ENCODE measurements around the gene RETREG2. TPM values are rescaled to one million over a fixed set of nuclear protein-coding genes. Genes with fewer than 3 reads are reported as not detected.
A peak's percentile ranks its signal among the peaks of the same experiment; 100 is the strongest.

RETREG2 gene
- total RNA-seq, 2 experiments from 2014 or later = 104 to 111 TPM

DNA sequence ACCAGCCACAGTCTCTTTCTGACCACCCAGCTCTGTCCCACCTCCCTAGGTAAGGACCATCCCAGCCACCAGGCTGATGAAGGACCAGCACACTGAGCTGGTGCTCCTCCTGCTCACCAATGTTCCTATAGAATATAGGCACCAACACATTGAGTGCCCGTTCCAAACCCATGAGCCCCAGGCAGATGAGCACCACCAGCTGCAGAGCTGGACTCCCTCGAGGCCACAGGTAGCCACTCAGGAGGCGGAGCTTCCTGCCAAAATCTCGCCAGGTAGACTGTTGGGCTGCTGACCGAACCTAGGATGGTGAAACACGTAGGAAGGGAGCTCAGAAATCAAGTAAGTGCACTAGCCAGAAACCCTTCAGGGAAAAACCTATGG lies 38.5 kb downstream of the RETREG2 start:
- Mint-ChIP-seq H3K9me3 (ENCODE audit: insufficient read depth) (no peaks in the 10 kb centered on the region), H3K4me1 (ENCODE audit: low read depth) (peaks cover 33% of the 10 kb centered on the region), H3K36me3 (ENCODE audit: low read depth) (peaks cover 38% of the 10 kb centered on the region), H3K4me3 (no peak overlapping the region), H3K27me3 (ENCODE audit: low read depth) (no peaks in the 10 kb centered on the region), H3K27ac (peak overlapping the region; percentile 36)
- CTCF ChIA-PET = interaction anchor here (0.8 to 5.9 kb wide), 7 partner anchors 10 to 79 kb away, joined by 3 to 25 read pairs (median 7); partner anchors contain the start of genes ATG9A, NHEJ1 and ZFAND2B
- no peak for DNase-seq
- no peak for ATAC-seq
- POLR2A ChIA-PET = interaction anchor here (0.9 to 1.8 kb wide), 5 partner anchors 10 to 40 kb away, joined by 3 to 5 read pairs (median 3); partner anchors contain the start of genes ATG9A, CNPPD1 and TUBA4A

DNA sequence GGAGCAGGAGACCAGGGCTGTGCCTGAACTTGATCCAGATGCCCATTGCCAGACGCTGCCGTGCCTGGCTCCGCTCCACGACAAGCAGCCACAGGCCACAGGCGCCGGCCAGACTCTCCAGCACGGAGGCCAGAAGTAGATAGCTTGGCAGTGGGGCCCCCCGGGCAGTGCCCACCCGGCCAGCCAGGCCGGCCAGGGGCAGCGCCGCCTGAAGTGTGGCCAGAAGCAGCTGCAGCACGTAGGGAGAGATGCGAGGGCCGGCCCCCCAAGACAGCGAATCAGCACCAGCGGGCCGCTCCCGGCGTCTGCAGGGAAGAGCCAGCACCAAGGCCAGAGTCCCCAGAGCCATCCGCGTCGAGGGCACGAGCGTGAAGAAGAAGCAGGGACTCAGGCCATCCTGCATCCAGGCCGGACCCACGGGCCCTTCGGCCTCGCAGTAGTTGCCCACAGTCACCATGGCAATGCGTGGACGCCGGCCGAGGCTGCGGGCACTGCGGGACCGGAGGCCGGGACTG lies 40.2 kb downstream of the RETREG2 start:
- Mint-ChIP-seq H3K4me3 (peak overlapping the region; percentile 77), H3K4me1 (ENCODE audit: low read depth) (peaks cover 27% of the 10 kb centered on the region), H3K9me3 (ENCODE audit: insufficient read depth) (no peaks in the 10 kb centered on the region), H3K36me3 (ENCODE audit: low read depth) (peaks cover 41% of the 10 kb centered on the region), H3K27me3 (ENCODE audit: low read depth) (no peaks in the 10 kb centered on the region), H3K27ac (peak overlapping the region; percentile 75)
- POLR2A ChIA-PET = interaction anchor here (0.9 to 2.5 kb wide), 9 partner anchors 9 to 42 kb away, joined by 3 to 16 read pairs (median 5); partner anchors contain the start of genes ANKZF1, ATG9A, CNPPD1 and TUBA4A
- peak; percentile 61 for ATAC-seq
- CTCF ChIA-PET = interaction anchor here (1.5 to 5.9 kb wide), 7 partner anchors 9 to 77 kb away, joined by 3 to 25 read pairs (median 10); partner anchors contain the start of genes ATG9A, GLB1L, NHEJ1 and STK16
- peak; percentile 50 for DNase-seq

DNA sequence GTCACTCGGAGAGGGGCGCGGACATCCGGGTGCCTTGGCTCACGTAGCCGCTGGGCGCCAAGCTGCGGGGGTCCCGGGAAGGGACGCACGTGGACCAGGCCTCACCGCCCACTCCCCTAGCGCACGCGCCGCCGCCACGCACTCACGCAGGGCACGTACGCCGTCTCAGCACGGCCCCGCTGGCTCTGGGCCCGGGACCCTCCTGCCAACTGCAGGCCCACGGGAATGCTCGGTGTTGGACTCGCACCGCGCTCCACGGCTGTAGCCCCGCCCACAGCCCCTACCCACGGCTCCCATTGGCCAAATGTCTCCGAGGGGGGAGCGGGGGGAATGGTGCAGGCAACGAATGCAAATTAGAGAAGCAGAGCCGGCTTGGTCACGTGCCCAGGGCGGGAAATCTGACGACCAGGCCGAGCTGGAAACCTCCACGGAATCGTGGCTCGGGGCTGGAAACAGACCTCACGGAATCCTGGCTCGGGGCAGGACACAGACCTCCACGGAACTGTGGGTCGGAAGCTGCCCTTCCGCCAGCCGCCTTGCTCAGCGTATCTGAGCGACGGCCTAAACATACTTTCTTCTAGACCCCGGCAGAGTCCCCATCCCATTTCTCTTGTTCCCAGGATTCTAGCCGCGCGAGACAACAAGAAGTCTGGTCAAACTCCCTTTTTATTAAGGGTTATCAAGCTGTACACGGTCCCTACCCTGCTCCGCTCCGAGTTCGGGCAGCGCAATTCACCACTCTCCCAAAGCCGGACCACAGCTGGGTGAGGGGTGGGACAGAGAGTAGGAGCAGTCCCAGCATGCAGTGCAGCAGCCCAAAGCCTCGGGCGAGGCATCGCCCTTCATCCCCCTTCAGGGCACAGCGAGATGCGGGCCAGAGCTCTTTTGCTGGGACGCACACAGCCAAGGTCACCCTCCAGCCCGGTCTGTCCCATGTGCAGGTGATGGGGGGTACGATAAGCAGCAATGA lies 40.9 kb downstream of the RETREG2 start, which contains the start of gene ABCB6:
Gene ABCB6, minus strand, starts transcription at position 227 of the 970 bp plus-strand sequence. CDS start 285 bp downstream, outside the sequence.
- Mint-ChIP-seq H3K36me3 (ENCODE audit: low read depth) (peaks cover 45% of the 10 kb centered on the region), H3K9me3 (ENCODE audit: insufficient read depth) (no peaks in the 10 kb centered on the region), H3K4me1 (ENCODE audit: low read depth) (peaks cover 26% of the 10 kb centered on the region), H3K27me3 (ENCODE audit: low read depth) (no peaks in the 10 kb centered on the region), H3K4me3 (peak within 1 kb of the TSS; percentile 77), H3K27ac (peak within 1 kb of the TSS; percentile 75)
- ATAC-seq = peak; percentile 77
- peak; percentile 87 for DNase-seq
- CTCF ChIA-PET = interaction anchor here (0.7 to 5.9 kb wide), 10 partner anchors 9 to 76 kb away, joined by 3 to 25 read pairs (median 6); partner anchors contain the start of genes ATG9A, GLB1L, NHEJ1 and STK16
- POLR2A ChIA-PET = interaction anchor here (0.8 to 2.5 kb wide), 12 partner anchors 9 to 60 kb away, joined by 3 to 16 read pairs (median 4); partner anchors contain the start of genes ANKZF1, ATG9A, CNPPD1 and DNAJB2

DNA sequence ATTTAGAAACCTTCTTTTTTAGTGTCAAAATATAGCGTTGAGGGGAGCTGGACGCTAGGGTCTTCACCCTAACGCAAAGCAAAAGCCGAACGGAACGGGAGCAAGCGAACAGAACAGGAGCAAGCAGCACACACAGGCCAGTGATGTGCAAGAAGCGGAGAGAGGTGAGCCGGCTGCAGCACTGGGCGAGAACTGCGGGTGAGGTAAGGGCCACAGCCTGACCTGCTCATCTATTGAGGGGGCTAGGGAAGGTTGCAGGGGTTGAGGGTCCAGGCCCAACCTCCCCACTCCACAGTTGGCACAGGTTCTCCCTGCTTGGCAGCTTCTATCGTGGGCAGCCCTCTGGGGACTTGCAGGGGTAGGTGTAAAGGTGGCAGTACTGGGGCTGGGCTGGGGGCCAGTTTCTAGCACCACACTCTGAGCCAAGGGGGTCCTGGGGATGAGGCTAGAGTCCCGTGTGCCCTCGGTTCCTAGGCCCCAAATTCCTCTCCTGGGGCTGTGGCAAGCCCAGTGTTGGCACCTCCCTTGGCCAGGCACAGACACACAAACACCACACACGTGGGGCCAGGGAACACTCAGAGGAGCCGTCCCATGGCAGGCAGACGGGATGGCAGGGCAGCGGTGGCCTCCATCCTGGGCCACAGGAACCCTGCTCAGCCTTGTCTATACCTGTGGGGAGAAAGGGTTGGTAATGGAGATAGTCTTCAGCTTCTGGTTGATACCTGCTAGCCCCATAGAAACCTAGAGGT lies 41.9 kb downstream of the RETREG2 start:
- POLR2A ChIA-PET = interaction anchor here (0.8 to 2.5 kb wide), 5 partner anchors 8 to 59 kb away, joined by 3 to 9 read pairs (median 4); partner anchors contain the start of genes DNAJB2 and ZFAND2B
- peaks cover 51% of the 10 kb centered on the region for H3K36me3 Mint-ChIP-seq (ENCODE audit: low read depth)
- CTCF ChIA-PET = interaction anchor here (0.7 to 5.9 kb wide), 7 partner anchors 9 to 75 kb away, joined by 3 to 25 read pairs (median 4); partner anchors contain the start of genes NHEJ1 and TUBA4A

DNA sequence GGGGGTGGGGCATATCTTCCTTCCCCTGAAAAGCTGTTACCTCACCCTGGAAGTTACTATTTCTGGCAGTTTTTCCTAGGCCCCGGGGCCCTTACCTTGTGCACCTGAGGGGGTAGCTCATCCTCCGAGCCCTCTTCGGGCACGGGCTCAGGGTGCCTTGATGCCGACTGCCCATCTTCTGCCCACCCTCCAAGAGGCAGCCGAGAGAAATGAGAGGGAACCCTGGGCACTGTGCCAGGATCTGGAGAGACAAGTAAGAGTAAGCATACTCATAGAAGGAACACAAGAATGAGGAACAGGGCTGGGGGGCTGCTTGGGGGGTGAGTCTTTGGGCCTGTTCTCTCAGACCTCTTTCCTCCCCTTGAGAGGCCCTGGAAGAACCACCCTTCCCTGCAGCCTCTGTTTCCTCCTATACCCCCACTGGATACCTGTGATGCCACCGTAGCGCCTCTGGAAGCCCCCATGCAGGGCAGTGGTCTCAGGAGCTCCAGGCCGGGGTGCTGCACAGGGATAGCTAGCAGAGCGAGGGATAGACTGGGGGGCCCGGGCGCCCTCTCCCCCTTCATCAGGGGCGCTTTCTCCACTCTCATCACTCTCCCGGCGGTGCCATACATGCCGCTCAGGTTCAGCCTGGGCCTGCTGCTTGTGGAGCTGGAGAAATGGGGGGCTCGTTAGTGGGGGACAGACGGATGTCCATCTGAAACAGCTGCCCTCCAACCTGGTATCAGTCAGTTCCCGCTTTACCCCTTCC lies 42.8 kb downstream of the RETREG2 start:
- peaks cover 32% of the 10 kb centered on the region for H3K4me1 Mint-ChIP-seq (ENCODE audit: low read depth)
- CTCF ChIA-PET = interaction anchor here (0.7 to 2.5 kb wide), 2 partner anchors 11 to 74 kb away, joined by 3 to 11 read pairs; no protein-coding TSS in a partner anchor
- H3K27me3 Mint-ChIP-seq (ENCODE audit: low read depth) = no peaks in the 10 kb centered on the region
- no peak for ATAC-seq
- H3K9me3 Mint-ChIP-seq (ENCODE audit: insufficient read depth) = no peaks in the 10 kb centered on the region
- POLR2A ChIA-PET = interaction anchor here (0.7 to 1.2 kb wide), 2 partner anchors 25 to 33 kb away, joined by 3 to 4 read pairs; partner anchors contain the start of gene TUBA4A
- peaks cover 57% of the 10 kb centered on the region for H3K36me3 Mint-ChIP-seq (ENCODE audit: low read depth)
- DNase-seq = no peak
- H3K4me3 Mint-ChIP-seq = no peak overlapping the region
- H3K27ac Mint-ChIP-seq = no peak overlapping the region

More for the DNA sequence above, 41.9 kb downstream of the RETREG2 start:
- Mint-ChIP-seq H3K4me3 (no peak overlapping the region), H3K27me3 (ENCODE audit: low read depth) (no peaks in the 10 kb centered on the region), H3K4me1 (ENCODE audit: low read depth) (peaks cover 25% of the 10 kb centered on the region), H3K27ac (no peak overlapping the region), H3K9me3 (ENCODE audit: insufficient read depth) (no peaks in the 10 kb centered on the region)
- ATAC-seq (no peak), DNase-seq (no peak)

DNA sequence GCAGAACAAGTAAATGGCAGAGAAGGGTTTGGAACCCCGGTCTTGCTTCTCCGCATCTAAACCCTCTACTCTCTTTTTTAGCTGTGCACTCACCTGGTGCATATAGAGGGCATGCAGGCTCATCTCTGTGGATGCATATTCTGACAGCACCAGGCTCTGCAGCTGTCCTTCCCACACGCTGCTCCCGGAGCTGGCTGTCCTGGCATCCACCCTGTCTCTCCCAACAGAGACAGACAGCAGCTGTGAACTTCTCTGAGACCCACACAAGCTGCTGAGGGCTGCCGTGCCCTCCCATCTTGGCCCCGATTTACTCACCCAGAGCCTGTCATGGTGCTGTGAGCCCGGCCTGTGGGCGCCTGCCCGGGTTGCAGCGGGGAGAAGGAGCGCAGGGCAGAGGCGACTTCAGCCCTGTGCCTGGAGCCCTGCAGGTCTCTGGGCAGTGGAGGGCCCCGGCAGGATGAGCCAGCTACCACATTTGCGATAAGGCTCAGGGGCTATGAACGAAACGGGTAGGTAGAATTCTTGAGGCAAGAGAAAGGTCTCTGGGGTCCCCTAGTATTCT lies 44.0 kb downstream of the RETREG2 start:
- Mint-ChIP-seq H3K4me1 (ENCODE audit: low read depth) (peaks cover 33% of the 10 kb centered on the region), H3K9me3 (ENCODE audit: insufficient read depth) (no peaks in the 10 kb centered on the region), H3K36me3 (ENCODE audit: low read depth) (peaks cover 58% of the 10 kb centered on the region), H3K27ac (no peak overlapping the region), H3K4me3 (no peak overlapping the region), H3K27me3 (ENCODE audit: low read depth) (no peaks in the 10 kb centered on the region)
- CTCF ChIA-PET = no interaction called here
- no peak for ATAC-seq
- DNase-seq = no peak
- POLR2A ChIA-PET = no interaction called here

DNA sequence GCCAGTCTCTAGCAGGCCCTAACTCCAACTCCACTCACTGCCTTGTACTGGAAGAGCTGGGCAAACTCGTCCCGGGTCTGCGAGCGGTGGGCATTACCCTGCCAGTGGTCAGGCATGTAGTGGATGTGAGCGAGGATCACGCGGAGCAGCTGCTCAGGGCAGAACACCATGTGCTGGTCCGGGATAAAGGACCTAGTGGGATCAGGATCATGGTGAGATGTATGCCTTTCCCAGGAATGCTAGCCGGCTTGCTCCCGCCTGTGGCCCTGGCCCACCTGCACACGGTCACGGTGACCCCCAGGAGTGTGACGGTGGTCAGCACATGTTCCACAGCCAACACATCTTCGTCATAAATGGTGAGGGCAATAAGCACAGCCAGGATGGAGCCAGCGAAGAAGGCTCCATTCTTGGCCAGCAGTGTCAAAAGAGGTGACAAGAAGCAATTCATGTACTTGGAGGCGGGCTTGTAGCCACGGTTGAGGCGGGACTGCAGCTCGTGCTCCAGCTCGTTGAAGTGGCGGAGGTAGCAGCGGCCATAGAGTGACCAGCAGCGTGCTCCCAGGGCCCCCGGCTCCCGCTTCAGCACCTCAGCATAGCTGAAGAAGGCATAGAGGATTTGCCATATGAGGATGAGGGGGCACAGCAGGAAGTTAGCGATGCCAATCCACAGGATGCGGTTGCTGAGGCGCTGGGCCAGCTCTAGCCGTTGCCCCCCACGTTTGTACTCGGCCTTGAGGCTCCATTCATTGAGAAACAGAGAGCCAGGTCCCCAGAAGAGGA lies 45.9 kb downstream of the RETREG2 start:
- POLR2A ChIA-PET = interaction anchor here (0.6 to 1.1 kb wide), 2 partner anchors 30 kb away, joined by 3 to 5 read pairs; partner anchors contain the start of gene TUBA4A
- Mint-ChIP-seq H3K4me3 (no peak overlapping the region), H3K36me3 (ENCODE audit: low read depth) (peaks cover 70% of the 10 kb centered on the region), H3K4me1 (ENCODE audit: low read depth) (peaks cover 38% of the 10 kb centered on the region), H3K27ac (no peak overlapping the region), H3K27me3 (ENCODE audit: low read depth) (no peaks in the 10 kb centered on the region), H3K9me3 (ENCODE audit: insufficient read depth) (no peaks in the 10 kb centered on the region)
- DNase-seq (no peak), ATAC-seq (no peak)
- CTCF ChIA-PET = interaction anchor here (1.2 kb wide), 1 partner anchor 71 kb away, joined by 5 read pairs; no protein-coding TSS in a partner anchor

DNA sequence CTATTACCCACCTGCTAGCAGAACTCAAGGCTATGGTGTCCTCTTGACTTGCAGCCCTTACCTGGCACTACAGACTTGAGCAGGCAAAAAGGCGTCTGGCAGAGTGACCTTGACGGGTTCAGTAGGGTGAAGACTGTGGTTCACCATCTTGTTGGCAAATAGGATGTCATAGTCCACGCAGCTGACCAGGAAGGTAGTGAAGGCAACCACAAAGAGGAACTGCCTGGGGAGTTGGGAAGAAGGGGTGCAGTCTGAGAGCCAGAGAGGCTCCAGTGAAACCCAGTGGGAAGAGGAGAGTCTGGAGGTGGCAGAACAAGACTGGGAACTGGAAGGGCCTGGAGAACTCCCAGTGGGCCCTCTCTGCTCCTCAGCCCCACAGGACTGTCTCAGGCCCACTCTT lies 47.3 kb downstream of the RETREG2 start:
- H3K4me3 Mint-ChIP-seq = no peak overlapping the region
- peaks cover 35% of the 10 kb centered on the region for H3K4me1 Mint-ChIP-seq (ENCODE audit: low read depth)
- DNase-seq (no peak), ATAC-seq (no peak)
- no peaks in the 10 kb centered on the region for H3K9me3 Mint-ChIP-seq (ENCODE audit: insufficient read depth)
- H3K36me3 Mint-ChIP-seq (ENCODE audit: low read depth) = peaks cover 64% of the 10 kb centered on the region
- ChIA-PET POLR2A (interaction anchor here (0.6 kb wide), 1 partner anchor 106 kb away, joined by 3 read pairs; no protein-coding TSS in a partner anchor), CTCF (interaction anchor here (5.5 kb wide), 1 partner anchor 69 kb away, joined by 32 read pairs; no protein-coding TSS in a partner anchor)
- H3K27ac Mint-ChIP-seq = no peak overlapping the region
- no peaks in the 10 kb centered on the region for H3K27me3 Mint-ChIP-seq (ENCODE audit: low read depth)

DNA sequence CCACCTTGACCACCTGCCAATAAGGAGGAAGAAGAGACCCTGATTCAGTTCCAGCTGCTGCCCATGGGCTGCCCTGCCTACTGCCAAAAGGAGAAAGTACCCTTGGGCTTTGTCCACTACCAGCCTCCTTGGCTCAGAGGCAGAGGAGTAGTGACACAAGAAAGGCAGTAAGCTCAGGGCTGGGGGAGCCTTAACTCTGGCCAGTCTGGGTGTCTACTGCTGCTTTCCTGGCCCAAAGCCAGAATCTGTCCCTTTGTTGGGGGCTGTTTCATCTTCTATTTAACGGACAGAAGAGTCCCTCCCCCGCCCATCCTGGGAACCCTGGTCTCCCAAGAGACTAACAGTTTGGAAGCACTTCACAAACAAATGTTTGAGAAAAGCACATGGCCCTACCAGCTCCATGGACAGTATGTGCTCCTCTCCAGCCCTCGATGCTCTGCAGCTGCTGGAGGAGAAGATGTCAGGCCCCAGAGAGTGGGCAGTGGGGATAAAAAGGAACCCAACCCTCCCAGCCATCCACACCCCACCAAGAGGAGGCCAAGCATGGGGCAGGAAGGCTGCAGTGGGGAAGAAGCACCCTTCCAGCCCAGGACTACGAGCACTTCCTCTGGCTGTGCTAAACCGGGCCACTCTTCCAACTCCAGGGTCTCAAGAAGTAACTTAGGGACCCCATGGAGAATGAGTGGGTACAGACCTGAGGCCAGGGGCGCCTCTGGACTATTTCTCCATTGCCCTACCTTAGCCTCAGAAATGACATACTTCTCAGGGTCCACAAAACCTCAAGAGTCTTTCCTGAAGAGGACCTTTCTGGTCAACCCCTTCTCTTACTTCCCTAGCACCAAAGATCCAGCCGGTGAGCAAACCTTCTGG lies 50.2 kb downstream of the RETREG2 start:
- no peaks in the 10 kb centered on the region for H3K27me3 Mint-ChIP-seq (ENCODE audit: low read depth)
- peaks cover 59% of the 10 kb centered on the region for H3K4me1 Mint-ChIP-seq (ENCODE audit: low read depth)
- CTCF ChIA-PET = interaction anchor here (0.7 to 5.5 kb wide), 15 partner anchors 9 to 70 kb away, joined by 3 to 32 read pairs (median 5); partner anchors contain the start of genes CNPPD1, GLB1L, NHEJ1 and STK16
- DNase-seq (no peak), ATAC-seq (no peak)
- H3K9me3 Mint-ChIP-seq (ENCODE audit: insufficient read depth) = no peaks in the 10 kb centered on the region
- peak overlapping the region; percentile 67 for H3K27ac Mint-ChIP-seq
- H3K4me3 Mint-ChIP-seq = peak overlapping the region; percentile 84
- peaks cover 65% of the 10 kb centered on the region for H3K36me3 Mint-ChIP-seq (ENCODE audit: low read depth)
- POLR2A ChIA-PET = interaction anchor here (0.7 to 6.2 kb wide), 12 partner anchors 9 to 67 kb away, joined by 3 to 77 read pairs (median 6); partner anchors contain the start of genes ABCB6, CNPPD1, GLB1L and STK16
